Esophagus squamous epithelium (tissue), 4 donors: ENCODE results near the gene DNAJC1.

Experiments
- POLR2A ChIP-seq, 4 donors: fragments of 450-650 bp; IDR thresholded peaks; one replicate each; pipeline ENCODE4 v1.6.1; 2017; ENCODE audit warnings: antibody characterized with exemption in 4 of 4, mild to moderate bottlenecking in 4 of 4, moderate library complexity in 3 of 4
- TF ChIP-seq, protein P1 (sequence below), 6 experiments: fragments of 450-650 bp in 4 of 6; fragments of 200-600 bp in 2 of 6; sonication (generic) in 2 of 6; IDR thresholded peaks; one replicate each; pipeline ENCODE4 v1.5.1; 2016 to 2019; ENCODE audit warnings: antibody characterized with exemption in 6 of 6, mild to moderate bottlenecking in 4 of 6, moderate library complexity in 4 of 6

DNA sequence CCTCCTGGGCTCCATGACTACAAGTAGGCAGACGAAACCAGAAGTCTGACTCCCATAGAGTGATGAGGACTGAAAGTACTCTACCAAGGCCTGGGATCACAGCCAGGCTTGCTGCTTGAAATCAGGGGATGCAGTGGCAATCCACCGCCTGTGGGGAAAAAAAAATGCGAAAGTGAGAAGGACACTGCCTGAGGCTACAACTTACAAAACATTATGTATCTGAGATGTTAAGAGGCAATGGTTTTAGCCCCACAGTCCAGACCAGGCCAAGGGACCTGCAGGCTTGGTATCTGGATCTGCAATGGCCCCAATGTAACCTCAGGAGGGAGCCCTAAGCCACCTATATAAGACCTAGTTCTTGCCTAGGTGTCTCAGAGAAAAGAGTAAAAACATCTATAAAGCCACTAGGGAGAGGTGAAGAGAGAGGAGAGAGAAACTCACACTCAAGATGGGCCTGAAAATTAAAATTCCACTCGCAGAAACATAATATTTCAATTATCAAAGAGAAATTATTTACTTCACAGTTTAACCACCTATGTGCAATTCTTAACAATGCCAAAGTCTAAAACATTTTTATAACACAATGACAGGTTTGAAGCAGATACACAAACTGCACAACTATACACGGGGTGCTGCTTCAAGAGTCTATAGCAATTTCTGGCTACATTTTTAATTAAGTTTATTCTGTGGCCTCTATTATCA, 13.9 kb downstream of the DNAJC1 start:
- TF ChIP-seq POLR2A (IDR thresholded peaks at IDR 0.05): no peak
- TF ChIP-seq, protein P1, sequence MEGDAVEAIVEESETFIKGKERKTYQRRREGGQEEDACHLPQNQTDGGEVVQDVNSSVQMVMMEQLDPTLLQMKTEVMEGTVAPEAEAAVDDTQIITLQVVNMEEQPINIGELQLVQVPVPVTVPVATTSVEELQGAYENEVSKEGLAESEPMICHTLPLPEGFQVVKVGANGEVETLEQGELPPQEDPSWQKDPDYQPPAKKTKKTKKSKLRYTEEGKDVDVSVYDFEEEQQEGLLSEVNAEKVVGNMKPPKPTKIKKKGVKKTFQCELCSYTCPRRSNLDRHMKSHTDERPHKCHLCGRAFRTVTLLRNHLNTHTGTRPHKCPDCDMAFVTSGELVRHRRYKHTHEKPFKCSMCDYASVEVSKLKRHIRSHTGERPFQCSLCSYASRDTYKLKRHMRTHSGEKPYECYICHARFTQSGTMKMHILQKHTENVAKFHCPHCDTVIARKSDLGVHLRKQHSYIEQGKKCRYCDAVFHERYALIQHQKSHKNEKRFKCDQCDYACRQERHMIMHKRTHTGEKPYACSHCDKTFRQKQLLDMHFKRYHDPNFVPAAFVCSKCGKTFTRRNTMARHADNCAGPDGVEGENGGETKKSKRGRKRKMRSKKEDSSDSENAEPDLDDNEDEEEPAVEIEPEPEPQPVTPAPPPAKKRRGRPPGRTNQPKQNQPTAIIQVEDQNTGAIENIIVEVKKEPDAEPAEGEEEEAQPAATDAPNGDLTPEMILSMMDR (IDR thresholded peaks at IDR 0.05): peak in 4 of 6 experiments; percentile 16 to 48 (median 29)
